Activated naive CD8-positive, alpha-beta T cell treated with anti-CD3 and anti-CD28 coated beads, Interleukin-2, amount 50 U/mL, for 16 hours (primary cell): ENCODE measurements around the gene ORC5.
"Not testable (repeated sequence)": the region's sequence is repeated elsewhere in the genome, so short reads cannot be mapped to it uniquely, and the experiment has no call there.

Experiments used
- DNase-seq: peaks from one replicate; pipeline ENCODE4 v3.0.0-alpha.2; 2020; ENCODE audit warnings: low read depth, low spot score

Gene ORC5

DNA sequence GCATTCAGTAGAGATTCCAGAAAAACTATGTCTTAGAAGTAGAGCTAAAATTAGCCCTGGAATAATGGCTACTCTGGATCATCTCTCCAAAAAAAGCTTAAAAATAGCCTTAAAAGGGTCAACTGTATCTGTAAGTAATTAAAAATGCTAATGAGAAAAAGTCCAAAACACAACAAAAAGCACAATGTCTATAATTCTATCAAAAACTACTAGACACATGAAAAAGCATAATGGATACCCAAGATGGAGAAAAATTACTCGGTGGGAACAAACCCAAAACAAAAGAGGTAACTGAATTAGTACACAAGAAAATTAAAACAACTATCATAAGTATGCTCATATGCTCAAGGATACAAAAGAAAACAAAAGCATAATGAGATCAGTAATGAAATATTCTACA lies 15.4 kb downstream of the ORC5 start:
- DNase-seq, result no peak

DNA sequence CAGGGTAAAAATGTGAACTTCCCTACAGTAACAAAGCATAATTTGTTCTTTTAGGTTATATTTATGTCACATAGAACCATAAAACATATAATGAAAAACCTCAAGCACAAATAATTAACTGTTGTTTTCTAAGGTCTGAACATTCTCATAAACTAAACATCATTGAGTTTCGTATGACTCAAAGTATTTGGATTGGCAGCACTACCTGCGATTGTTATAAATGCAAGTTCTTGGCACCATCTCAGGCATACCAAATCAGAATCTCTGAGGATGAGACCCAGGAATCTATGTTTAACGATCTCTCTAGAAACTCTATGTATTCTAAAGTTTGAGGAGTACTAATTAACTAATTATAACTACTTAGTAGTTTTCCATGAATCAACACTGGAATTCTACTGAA lies 22.5 kb downstream of the ORC5 start:
- no peak for DNase-seq

DNA sequence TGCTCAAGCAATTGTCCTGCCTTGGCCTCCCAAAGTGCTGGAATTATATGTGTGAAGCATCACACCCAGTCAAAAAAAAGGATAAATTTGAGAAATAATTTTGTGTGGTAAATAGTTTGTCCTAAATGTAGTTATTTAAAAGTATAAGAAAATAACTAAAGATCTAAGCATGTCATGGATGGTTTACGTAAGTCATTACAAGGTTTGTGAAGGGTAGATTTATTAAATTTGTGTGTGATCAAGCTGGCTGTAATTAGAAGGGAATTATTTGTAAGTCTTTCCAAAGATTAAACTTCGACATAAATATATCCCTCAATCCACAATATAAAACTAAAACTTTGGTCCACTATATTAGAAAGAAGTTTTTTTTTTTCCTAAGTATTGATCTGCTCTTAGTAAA lies 28.6 kb downstream of the ORC5 start:
- DNase-seq, result no peak

DNA sequence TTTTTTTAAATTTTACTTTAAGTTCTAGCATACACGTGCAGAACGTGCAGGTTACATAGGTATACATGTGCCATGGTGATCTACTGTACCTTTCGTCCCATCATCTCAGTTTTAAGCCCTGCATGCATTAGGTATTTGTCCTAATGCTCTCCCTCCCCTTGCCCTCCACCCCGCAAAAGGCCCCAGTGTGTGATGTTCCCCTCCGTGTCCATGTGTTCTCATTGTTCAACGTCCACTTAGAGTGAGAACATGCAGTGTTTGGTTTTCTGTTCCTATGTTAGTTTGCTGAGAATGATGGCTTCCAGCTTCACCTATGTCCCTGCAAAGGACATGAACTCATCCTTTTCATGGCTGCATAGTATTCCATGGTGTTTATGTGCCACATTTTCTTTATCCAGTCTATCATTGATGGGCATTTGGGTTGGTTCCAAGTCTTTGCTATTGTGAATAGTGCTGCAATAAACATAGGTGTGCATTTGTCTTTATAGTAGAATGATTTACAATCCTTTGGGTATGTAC lies 30.2 kb downstream of the ORC5 start:
- DNase-seq, result not testable (repeated sequence)

DNA sequence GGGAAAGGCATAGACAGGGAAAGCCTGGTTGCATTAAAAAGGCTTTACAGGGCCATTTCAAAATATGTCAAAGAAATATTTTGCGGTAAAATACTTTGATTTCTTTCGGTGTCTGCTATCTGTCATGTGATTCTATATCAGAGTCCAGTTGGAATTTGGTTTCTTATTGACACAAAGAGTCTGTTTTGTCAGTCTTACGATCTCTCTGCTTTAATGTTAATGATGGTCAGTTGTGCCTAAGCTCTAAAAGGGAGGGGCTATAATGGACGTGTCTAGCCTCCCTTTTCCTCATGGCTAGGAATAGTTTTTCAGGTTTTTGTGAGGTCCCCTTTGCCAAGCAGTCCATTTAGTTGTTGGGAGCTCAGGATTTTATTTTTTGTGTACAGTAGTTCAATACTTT lies 31.5 kb downstream of the ORC5 start:
- DNase-seq, result no peak

DNA sequence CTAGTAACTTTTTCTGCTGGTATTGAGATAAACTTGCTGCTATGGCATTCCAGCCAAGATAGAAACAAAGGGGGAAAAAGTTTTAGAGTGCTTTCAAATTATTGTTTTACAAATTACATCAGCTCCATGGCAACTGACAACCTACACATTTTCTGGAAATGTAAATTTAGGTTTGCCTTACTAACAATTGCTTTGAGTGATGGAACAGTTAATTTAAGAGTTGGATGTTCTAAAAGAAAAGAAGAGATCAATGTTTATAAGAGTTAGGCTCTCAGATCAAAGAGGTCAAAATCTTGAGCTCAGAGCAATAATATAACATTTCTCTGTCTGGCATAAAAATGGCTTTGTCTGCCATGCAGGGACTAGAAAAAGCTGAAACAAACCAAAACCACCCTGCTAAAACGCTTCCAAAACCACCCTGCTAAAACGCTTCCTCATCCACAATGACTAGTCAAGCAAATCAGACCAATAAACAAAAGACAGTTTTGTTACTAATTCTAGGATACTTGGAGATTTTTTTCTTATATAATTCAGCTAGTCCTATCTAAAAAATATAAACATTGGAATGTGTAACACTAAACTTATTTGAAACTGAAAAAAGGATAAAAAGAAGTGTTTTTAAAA lies 32.3 kb downstream of the ORC5 start:
- DNase-seq, result no peak

DNA sequence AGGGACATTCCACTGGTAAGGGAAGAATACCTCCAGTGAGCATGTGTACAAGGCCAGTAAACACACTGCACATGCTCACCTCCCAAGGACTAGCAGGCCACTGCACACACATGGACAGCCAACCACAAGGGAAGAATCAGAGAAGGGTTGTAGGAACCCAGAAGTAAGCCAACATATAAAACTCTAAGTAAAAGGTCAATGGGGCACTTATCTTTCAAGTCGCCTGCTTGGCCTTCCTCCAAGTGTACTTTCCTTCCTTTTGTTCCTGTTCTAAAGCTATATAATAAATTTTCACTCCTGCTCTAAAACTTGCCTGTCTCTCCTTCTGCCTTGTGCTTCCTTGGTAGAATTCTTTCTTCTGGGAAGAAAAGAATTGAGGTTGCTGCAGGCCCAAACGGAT lies 33.0 kb downstream of the ORC5 start:
- no peak for DNase-seq

DNA sequence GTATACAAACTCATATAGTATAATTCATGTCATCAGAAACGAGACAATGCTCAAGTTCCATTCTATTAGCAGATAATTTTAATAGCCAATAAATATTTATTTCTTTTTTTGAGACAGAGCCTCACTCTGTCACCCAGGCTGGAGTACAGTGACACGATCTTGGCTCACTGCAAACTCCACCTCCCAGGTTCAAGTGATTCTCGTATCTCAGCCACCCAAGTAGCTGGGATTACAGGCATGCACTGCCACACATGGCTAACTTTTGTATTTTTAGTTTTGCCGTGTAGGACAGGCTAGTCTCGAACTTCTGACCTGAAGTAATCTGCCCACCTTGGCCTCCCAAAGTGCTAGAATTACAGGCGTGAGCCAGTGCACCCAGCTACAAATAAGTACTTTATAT lies 45.7 kb downstream of the ORC5 start:
- DNase-seq, result no peak

DNA sequence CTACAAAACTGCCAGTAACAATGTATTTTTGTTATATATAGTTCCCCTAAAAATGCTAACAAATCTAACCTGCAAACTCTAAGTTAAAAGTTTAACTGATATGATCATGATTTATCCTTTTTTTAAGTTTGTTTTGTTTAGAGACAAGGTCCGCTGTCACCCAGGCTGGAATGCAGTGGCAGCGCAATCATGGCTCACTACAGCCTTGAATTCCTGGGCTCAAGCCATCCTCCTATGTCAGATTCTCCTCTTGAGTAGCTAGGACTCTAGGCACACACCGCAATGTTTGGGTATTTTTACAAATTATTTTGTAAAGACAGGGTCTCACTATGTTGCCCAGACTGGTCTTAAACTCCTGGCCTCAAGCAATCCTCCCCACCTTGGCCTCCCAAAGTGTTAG lies 46.6 kb downstream of the ORC5 start:
- DNase-seq, result no peak

DNA sequence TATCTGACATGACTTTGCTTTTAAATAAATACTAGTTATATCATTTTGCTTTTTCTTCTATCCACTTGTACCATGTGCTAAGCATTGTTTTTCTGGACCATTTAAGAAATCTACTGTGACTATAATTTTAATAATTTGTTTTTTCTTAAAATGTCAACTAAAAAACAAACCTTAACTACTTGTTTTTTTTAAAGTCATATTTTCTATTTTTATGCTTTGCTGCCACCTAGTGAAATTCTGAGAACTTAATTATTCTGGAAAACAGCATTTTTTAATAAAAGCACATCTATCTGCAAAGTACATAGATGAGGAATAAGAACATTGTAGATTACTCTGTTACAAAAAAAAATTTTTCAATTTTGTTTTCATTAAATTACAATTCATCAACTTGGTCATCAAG lies 47.4 kb downstream of the ORC5 start:
- no peak for DNase-seq

DNA sequence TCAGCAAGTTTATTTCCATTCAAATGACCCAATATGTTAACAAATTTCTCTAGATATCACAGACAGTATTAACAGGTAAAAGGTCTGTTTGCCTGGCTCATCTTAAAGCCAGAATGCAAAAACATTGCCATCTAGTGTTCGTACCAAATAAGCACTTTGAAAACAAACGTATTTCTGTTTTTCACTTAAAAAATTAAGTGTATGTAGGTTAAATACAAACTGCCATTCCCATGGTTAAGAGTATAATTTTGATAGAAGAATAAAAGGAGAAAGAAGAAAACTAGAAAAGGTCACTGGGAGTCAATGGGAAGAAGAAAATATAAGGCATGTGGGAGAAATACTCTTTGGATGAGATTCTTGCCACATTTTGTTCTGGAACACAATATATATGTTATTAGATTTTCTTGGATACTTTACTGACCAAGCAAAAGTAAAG lies 51.0 kb downstream of the ORC5 start:
- no peak for DNase-seq

DNA sequence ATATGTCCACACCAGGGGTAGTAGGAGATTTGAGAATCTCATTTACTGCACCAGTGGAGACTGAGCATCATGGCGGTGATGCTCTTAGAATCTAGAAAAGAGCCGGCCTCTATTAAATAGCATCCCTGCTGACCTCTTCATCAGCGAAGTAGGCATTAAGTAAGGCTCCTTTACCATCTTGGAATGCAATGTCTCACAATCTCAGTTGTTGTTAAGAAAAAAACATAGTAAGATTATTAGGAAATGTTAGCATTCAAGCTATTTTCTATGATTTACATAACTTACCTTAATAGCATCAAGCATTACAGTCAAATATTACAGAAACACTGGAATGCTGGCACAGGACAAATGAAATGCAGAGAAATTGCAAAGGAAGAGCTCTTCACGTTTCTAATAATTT lies 54.5 kb downstream of the ORC5 start:
- DNase-seq, result no peak

DNA sequence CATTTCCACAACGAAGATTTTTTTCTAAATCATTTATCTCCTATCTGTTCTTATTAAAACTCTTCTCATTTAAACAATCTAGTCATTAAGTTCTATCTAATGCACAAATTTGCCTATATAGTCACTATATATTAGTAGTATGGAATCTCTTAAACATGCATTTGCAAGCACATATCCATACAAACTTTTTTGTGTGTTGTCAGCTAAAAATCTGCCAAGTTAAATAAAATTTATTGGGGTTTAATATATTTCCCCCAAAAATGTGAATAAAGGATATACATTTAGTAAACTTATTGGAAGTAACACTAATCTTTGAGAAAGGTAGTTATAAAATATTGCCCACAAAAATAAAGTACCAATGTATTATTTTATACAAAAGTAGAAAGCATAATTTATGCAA lies 55.3 kb downstream of the ORC5 start:
- no peak for DNase-seq

DNA sequence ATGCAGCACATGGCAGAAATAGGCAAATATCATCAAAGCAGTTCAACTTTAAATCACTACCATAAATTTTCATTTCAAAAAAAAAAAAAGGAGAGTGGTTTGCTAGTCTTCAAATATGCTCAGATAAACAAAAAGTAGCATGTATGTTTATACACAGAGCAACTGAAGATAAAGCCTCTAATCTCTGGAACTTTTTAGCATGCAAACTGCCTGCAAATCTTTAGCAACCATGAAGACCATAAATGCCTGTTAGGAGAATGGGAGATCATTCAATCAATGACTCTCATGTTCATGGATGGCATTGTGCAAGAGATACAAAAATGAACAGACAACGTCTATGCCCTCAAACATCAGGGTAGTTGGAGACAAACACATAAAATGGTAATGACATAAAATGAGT lies 57.3 kb downstream of the ORC5 start:
- no peak for DNase-seq

DNA sequence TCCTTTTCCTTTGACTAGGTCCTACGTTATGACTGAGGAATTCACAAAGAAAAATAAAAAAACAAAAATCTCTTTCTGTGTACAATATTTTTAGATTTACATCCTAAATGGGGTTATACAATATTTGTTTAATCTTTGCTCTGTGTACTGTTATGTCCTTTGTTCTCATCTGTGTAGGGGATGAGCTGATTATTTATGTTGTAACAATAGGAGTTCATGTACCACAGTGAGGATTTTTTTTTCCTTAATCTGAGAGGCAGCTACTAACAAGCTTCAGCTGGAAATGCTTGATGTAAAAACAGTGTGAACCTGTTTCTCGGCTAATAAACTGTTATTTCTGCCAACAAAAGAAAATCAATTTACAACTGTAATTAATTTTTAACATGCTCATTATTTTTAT lies 58.0 kb downstream of the ORC5 start:
- no peak for DNase-seq

DNA sequence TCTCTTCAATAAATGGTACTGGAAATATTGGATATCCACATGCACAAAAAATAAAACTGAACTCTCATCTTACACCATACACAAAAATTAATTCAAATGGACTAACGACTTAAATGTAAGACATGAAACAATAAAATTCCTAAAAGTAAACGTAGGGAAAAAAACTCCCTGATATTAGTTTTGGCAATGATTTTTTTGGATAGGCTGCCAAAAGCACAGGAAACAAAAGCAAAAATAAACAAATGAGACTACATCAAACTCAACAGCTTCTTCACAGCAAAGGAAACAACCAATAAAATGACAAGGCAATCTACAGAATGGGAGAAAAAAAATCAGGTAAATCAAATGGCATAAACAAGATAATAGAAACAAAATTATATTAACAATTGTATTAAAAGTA lies 65.7 kb downstream of the ORC5 start:
- no peak for DNase-seq

DNA sequence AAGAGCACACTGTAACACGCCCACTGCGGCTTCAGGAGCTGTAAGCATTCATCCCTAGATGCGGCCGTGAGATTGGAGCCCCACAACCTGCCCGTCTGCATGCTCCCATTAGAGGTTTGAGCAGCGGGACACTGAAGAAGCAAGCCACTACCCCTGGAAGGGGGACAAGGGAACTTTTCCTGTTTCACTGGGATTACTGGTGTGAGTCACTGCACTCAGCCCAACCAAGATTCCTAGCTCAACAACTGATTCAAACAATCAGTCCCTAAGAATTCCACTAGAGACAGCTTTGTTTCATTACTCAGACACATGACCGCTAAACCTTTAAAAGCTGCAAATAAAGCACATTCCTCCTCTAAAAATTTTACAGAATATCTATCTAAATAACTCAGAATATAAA lies 69.8 kb downstream of the ORC5 start:
- DNase-seq, result no peak

DNA sequence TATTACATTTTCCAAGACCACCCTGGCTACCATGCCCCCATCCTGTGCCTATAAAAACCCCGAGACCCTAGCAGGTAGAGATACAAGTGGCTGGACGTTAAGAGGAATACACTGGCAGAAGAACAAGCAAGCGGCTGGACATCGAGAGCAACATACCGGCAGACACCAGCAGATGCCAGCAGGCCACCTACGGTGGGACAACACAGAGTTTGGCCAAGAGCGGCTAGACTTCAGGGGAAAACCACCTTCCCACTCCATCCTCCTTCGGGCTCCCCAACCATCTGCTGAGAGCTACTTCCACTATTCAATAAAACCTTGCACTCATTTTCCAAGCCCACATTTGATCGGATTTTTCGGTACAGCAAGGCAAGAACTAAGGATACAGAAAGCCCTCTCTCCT lies 70.3 kb downstream of the ORC5 start:
- DNase-seq, result no peak

DNA sequence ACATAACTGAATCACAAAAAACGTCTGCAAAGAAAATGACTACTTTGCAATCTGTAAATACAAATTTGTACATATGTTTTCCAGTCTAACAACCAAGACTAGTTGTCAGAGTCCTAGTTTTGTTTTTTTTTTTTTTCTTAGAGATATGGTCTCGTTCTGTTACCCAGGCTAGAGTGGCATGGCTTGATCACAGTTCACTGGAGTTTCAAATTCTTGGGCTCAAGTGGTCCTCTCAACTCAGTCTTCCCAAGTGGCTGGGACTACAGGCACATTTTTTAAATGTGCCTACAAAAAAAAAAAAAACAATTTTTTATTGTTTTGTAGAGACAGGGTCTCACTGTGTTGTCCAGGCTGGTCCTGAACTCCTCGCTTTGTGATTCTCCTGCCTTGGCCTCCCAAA lies 70.8 kb downstream of the ORC5 start:
- DNase-seq, result no peak

DNA sequence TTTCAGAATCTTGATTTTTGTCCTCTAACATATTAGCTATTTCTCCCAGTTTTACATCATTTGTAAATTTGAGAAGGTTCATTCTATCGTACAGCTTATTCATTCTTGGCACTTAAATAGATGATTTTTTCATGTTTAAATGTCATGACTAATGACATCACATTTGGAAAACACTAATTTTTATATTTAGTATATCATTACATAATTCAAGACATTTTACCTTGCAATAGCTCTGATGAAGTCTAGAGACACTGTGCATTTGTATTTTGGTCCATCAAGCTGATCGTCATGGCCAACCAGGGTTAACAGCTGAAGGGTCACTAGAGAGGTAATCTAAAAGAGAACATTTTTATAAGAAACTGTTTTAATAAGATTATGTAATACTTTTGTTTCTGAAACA lies 71.3 kb downstream of the ORC5 start:
- DNase-seq, result no peak

DNA sequence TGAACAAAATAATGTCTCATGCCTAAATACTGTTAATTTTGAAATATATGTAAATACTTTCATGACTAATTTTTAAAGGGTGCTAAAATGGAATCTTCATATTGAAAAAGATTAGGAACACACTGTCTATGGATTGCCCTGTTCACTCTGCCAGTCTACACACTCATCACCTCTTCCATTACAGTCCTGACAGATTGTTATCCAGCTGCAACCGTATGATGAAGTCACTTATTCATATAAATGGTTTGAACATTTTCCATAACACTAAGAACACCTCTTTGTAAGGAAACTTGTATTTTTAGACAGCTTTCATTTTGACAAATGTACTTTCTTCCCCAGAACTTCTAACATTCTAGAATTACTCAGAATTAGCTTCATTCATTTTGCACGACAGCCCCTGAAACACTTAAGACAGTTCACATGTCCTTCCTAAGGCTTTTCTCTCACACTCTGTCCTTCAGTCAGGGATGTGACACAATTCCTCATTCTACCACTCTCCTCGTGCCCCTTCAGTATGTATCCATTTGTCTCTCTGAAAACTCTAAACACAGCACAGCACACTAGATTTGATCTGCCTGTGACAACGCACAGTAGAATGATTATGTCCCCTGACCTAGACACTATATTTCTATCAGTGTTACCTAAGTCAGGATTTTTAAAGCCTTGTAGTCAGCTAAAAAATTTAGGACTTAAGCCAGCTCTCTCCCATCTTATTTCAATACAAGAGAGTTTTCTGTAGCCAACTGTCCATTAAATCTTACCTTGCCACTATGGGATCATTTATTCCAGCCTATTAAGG lies 71.9 kb downstream of the ORC5 start:
- DNase-seq, result no peak

DNA sequence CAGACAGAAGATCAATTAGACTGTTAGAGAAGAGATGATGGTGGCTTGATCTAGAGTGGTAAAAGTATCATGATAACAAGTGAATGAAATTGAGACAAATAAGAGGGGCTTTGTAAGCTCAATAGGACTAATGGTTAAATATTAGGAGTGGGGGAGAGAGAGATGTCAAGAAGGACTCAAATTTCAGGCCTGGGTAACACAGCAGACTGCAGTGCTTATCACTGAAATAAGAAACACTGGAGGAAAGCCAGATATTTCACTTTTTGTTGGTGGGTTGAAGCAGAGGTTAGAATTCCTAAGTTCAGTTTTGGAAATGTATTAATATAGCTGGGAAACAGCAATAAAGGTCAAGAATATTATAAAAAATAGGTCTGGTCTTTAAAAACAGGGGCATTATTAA lies 74.6 kb downstream of the ORC5 start:
- no peak for DNase-seq

DNA sequence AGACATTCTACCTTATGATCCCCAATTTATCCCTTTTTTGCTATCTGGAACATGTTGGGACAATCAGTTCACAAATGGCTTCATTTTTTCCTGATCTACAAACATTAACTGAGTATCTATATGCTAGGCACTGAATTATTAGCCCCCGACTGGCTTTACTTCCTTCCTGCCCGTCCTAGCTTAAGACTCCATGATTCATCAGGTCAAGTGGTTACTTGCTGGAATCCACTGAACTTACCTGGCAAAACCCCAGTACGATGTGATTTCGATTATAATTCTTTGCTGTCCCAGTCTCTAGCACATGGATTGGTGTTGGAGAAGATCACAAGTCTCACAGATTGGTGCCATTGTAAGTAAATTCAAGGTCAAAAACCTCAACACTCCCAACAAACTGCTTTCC lies 77.1 kb downstream of the ORC5 start:
- DNase-seq, result no peak
